ENCODE results near the gene AMBRA1.

The AMBRA1 gene

GRCh38 chr11:46533396-46534100, 60.3 kb downstream of the AMBRA1 start:
- H3K27ac ChIP-seq (ENCODE audit: low read length), result no peak overlapping the region
- no peaks in the 10 kb centered on the region; the same call in 1 of the 2 replicates for H3K4me1 ChIP-seq (ENCODE audit: control insufficient read depth, insufficient read depth, low read length)
- H3K27me3 ChIP-seq (ENCODE audit: control insufficient read depth, insufficient read depth, low read length), result no peaks in the 10 kb centered on the region
- H3K4me3 ChIP-seq (ENCODE audit: low read length), result no peak overlapping the region
- H3K9me3 ChIP-seq (ENCODE audit: control insufficient read depth, insufficient read depth, low read length), result no peaks in the 10 kb centered on the region
- no peak for DNase-seq (ENCODE audit: low read depth, low spot score)
- WGBS (ENCODE audit: insufficient coverage, insufficient read length), result no CpG with 5 or more reads among the region's 9 CpGs
- H3K36me3 ChIP-seq (ENCODE audit: control insufficient read depth, insufficient read depth, low read length), result no peaks in the 10 kb centered on the region

GRCh38 chr11:46529928-46530574, 63.8 kb downstream of the AMBRA1 start:
- H3K27ac ChIP-seq (ENCODE audit: low read length), result no peak overlapping the region
- no CpG with 5 or more reads among the region's 6 CpGs for WGBS (ENCODE audit: insufficient coverage, insufficient read length)
- H3K9me3 ChIP-seq (ENCODE audit: control insufficient read depth, insufficient read depth, low read length), result no peaks in the 10 kb centered on the region
- H3K4me1 ChIP-seq (ENCODE audit: control insufficient read depth, insufficient read depth, low read length), result no peaks in the 10 kb centered on the region
- H3K36me3 ChIP-seq (ENCODE audit: control insufficient read depth, insufficient read depth, low read length), result no peaks in the 10 kb centered on the region
- DNase-seq (ENCODE audit: low read depth, low spot score), result no peak
- H3K27me3 ChIP-seq (ENCODE audit: control insufficient read depth, insufficient read depth, low read length), result no peaks in the 10 kb centered on the region
- H3K4me3 ChIP-seq (ENCODE audit: low read length), result no peak overlapping the region

- DNase-seq (ENCODE audit: low read depth, low spot score), result peak; percentile 64
- Histone ChIP-seq H3K36me3 (ENCODE audit: control insufficient read depth, insufficient read depth, low read length) (no peaks in the 10 kb centered on the region), H3K4me3 (ENCODE audit: low read length) (no peak overlapping the region), H3K27ac (ENCODE audit: low read length) (no peak overlapping the region), H3K4me1 (ENCODE audit: control insufficient read depth, insufficient read depth, low read length) (no peaks in the 10 kb centered on the region), H3K9me3 (ENCODE audit: control insufficient read depth, insufficient read depth, low read length) (no peaks in the 10 kb centered on the region), H3K27me3 (ENCODE audit: control insufficient read depth, insufficient read depth, low read length) (no peaks in the 10 kb centered on the region)
- no CpG with 5 or more reads among the region's 4 CpGs for WGBS (ENCODE audit: insufficient coverage, insufficient read length)
Measured at GRCh38 chr11:46529095-46529905, 64.5 kb downstream of the AMBRA1 start.

- H3K9me3 ChIP-seq (ENCODE audit: control insufficient read depth, insufficient read depth, low read length), result no peaks in the 10 kb centered on the region
- DNase-seq (ENCODE audit: low read depth, low spot score), result no peak
- H3K4me3 ChIP-seq (ENCODE audit: low read length), result no peak overlapping the region
- no peak overlapping the region for H3K27ac ChIP-seq (ENCODE audit: low read length)
- no peaks in the 10 kb centered on the region for H3K4me1 ChIP-seq (ENCODE audit: control insufficient read depth, insufficient read depth, low read length)
- no peaks in the 10 kb centered on the region for H3K36me3 ChIP-seq (ENCODE audit: control insufficient read depth, insufficient read depth, low read length)
- no peaks in the 10 kb centered on the region for H3K27me3 ChIP-seq (ENCODE audit: control insufficient read depth, insufficient read depth, low read length)
- no CpG with 5 or more reads among the region's 8 CpGs for WGBS (ENCODE audit: insufficient coverage, insufficient read length)
Measured at GRCh38 chr11:46528445-46529094, 65.3 kb downstream of the AMBRA1 start.

GRCh38 chr11:46527591-46528130, 66.2 kb downstream of the AMBRA1 start:
- no peaks in the 10 kb centered on the region for H3K4me1 ChIP-seq (ENCODE audit: control insufficient read depth, insufficient read depth, low read length)
- no peaks in the 10 kb centered on the region for H3K9me3 ChIP-seq (ENCODE audit: control insufficient read depth, insufficient read depth, low read length)
- H3K27ac ChIP-seq (ENCODE audit: low read length), result no peak overlapping the region
- H3K36me3 ChIP-seq (ENCODE audit: control insufficient read depth, insufficient read depth, low read length), result no peaks in the 10 kb centered on the region
- DNase-seq (ENCODE audit: low read depth, low spot score), result no peak
- H3K4me3 ChIP-seq (ENCODE audit: low read length), result no peak overlapping the region
- no peaks in the 10 kb centered on the region for H3K27me3 ChIP-seq (ENCODE audit: control insufficient read depth, insufficient read depth, low read length)
- no CpG with 5 or more reads among the region's 1 CpG for WGBS (ENCODE audit: insufficient coverage, insufficient read length)

GRCh38 chr11:46526216-46527215, 67.3 kb downstream of the AMBRA1 start:
- H3K4me3 ChIP-seq (ENCODE audit: low read length), result no peak overlapping the region
- no peaks in the 10 kb centered on the region for H3K36me3 ChIP-seq (ENCODE audit: control insufficient read depth, insufficient read depth, low read length)
- no peak overlapping the region for H3K27ac ChIP-seq (ENCODE audit: low read length)
- no CpG with 5 or more reads among the region's 2 CpGs for WGBS (ENCODE audit: insufficient coverage, insufficient read length)
- H3K4me1 ChIP-seq (ENCODE audit: control insufficient read depth, insufficient read depth, low read length), result no peaks in the 10 kb centered on the region
- no peaks in the 10 kb centered on the region for H3K9me3 ChIP-seq (ENCODE audit: control insufficient read depth, insufficient read depth, low read length)
- DNase-seq (ENCODE audit: low read depth, low spot score), result no peak
- H3K27me3 ChIP-seq (ENCODE audit: control insufficient read depth, insufficient read depth, low read length), result no peaks in the 10 kb centered on the region

- Histone ChIP-seq H3K36me3 (ENCODE audit: control insufficient read depth, insufficient read depth, low read length) (no peaks in the 10 kb centered on the region), H3K9me3 (ENCODE audit: control insufficient read depth, insufficient read depth, low read length) (no peaks in the 10 kb centered on the region), H3K4me1 (ENCODE audit: control insufficient read depth, insufficient read depth, low read length) (peaks cover 2% of the 10 kb centered on the region; the same call in 1 of the 2 replicates), H3K27me3 (ENCODE audit: control insufficient read depth, insufficient read depth, low read length) (no peaks in the 10 kb centered on the region), H3K4me3 (ENCODE audit: low read length) (no peak overlapping the region), H3K27ac (ENCODE audit: low read length) (no peak overlapping the region)
- DNase-seq (ENCODE audit: low read depth, low spot score), result no peak
Measured at GRCh38 chr11:46524201-46524770, 69.5 kb downstream of the AMBRA1 start.

GRCh38 chr11:46523290-46523689, 70.5 kb downstream of the AMBRA1 start:
- H3K36me3 ChIP-seq (ENCODE audit: control insufficient read depth, insufficient read depth, low read length), result no peaks in the 10 kb centered on the region
- H3K4me3 ChIP-seq (ENCODE audit: low read length), result no peak overlapping the region
- no CpG with 5 or more reads among the region's 6 CpGs for WGBS (ENCODE audit: insufficient coverage, insufficient read length)
- H3K9me3 ChIP-seq (ENCODE audit: control insufficient read depth, insufficient read depth, low read length), result no peaks in the 10 kb centered on the region
- no peak for DNase-seq (ENCODE audit: low read depth, low spot score)
- H3K27ac ChIP-seq (ENCODE audit: low read length), result no peak overlapping the region
- H3K27me3 ChIP-seq (ENCODE audit: control insufficient read depth, insufficient read depth, low read length), result no peaks in the 10 kb centered on the region
- peaks cover 2% of the 10 kb centered on the region; the same call in 1 of the 2 replicates for H3K4me1 ChIP-seq (ENCODE audit: control insufficient read depth, insufficient read depth, low read length)

GRCh38 chr11:46522682-46523281, 71.0 kb downstream of the AMBRA1 start:
- no CpG with 5 or more reads among the region's 5 CpGs for WGBS (ENCODE audit: insufficient coverage, insufficient read length)
- H3K4me1 ChIP-seq (ENCODE audit: control insufficient read depth, insufficient read depth, low read length), result peaks cover 2% of the 10 kb centered on the region; the same call in 1 of the 2 replicates

More at GRCh38 chr11:46522682-46523281, 71.0 kb downstream of the AMBRA1 start:
- DNase-seq (ENCODE audit: low read depth, low spot score), result no peak
- Histone ChIP-seq H3K36me3 (ENCODE audit: control insufficient read depth, insufficient read depth, low read length) (no peaks in the 10 kb centered on the region), H3K4me3 (ENCODE audit: low read length) (no peak overlapping the region), H3K9me3 (ENCODE audit: control insufficient read depth, insufficient read depth, low read length) (no peaks in the 10 kb centered on the region), H3K27me3 (ENCODE audit: control insufficient read depth, insufficient read depth, low read length) (no peaks in the 10 kb centered on the region), H3K27ac (ENCODE audit: low read length) (no peak overlapping the region)

All from iPS DF 6.9 (cell line).